ENCODE data around the gene PCSK4. TPM values are rescaled to one million over a fixed set of nuclear protein-coding genes. Genes with fewer than 3 reads are reported as not detected.
"Not testable (repeated sequence)": the region's sequence is repeated elsewhere in the genome, so short reads cannot be mapped to it uniquely, and the experiment has no call there.

Gene PCSK4
- total RNA-seq (ENCODE audit: low replicate concordance) = 9.6 and 12.4 TPM in 2 replicates
- long read RNA-seq = 0 reads

- DNase-seq (ENCODE audit: extremely low spot score, unreplicated experiment) = peak; percentile 98
- Mint-ChIP-seq H3K4me1 (ENCODE audit: unreplicated experiment) (peaks cover 4% of the 10 kb centered on the region), H3K27me3 (peaks cover 17% of the 10 kb centered on the region), H3K4me3 (peak within 1 kb of the TSS; percentile 96), H3K27ac (peak within 1 kb of the TSS; percentile 97), H3K36me3 (no peaks in the 10 kb centered on the region), H3K9me3 (no peaks in the 10 kb centered on the region)
- no peak for TF ChIP-seq CTCF (conservative IDR thresholded peaks at IDR 0.05)
These were observed at the start of gene PCSK4 for GRCh38 chr19:1490311-1491113. Gene PCSK4, minus strand, starts transcription at chr19:1490350. Its CDS starts 4 bp downstream, at chr19:1490346.

- peaks cover 29% of the 10 kb centered on the region for H3K27me3 Mint-ChIP-seq
- H3K4me3 Mint-ChIP-seq; DNase-seq (ENCODE audit: extremely low spot score, unreplicated experiment): not testable (repeated sequence)
These were observed 49.6 kb upstream of the PCSK4 start for GRCh38 chr19:1539749-1540148.

GRCh38 chr19:1538978-1539377 is 48.8 kb upstream of the PCSK4 start:
- Mint-ChIP-seq H3K27me3 (peaks cover 22% of the 10 kb centered on the region), H3K4me3 (no peak overlapping the region), H3K36me3 (no peaks in the 10 kb centered on the region), H3K27ac (no peak overlapping the region), H3K9me3 (no peaks in the 10 kb centered on the region), H3K4me1 (ENCODE audit: unreplicated experiment) (peaks cover 4% of the 10 kb centered on the region)
- TF ChIP-seq CTCF (conservative IDR thresholded peaks at IDR 0.05) = no peak
- no peak for DNase-seq (ENCODE audit: extremely low spot score, unreplicated experiment)

More at GRCh38 chr19:1539749-1540148, 49.6 kb upstream of the PCSK4 start:
- H3K27ac Mint-ChIP-seq; H3K4me1 Mint-ChIP-seq (ENCODE audit: unreplicated experiment); H3K9me3 Mint-ChIP-seq; H3K36me3 Mint-ChIP-seq: not testable (repeated sequence)

GRCh38 chr19:1535699-1536098 is 45.5 kb upstream of the PCSK4 start:
- not testable (repeated sequence) for H3K27ac Mint-ChIP-seq; H3K36me3 Mint-ChIP-seq; DNase-seq (ENCODE audit: extremely low spot score, unreplicated experiment); H3K4me3 Mint-ChIP-seq; H3K4me1 Mint-ChIP-seq (ENCODE audit: unreplicated experiment); H3K9me3 Mint-ChIP-seq
- H3K27me3 Mint-ChIP-seq = peaks cover 12% of the 10 kb centered on the region

GRCh38 chr19:1534972-1535371 is 44.8 kb upstream of the PCSK4 start:
- TF ChIP-seq CTCF (conservative IDR thresholded peaks at IDR 0.05) = no peak
- no peak for DNase-seq (ENCODE audit: extremely low spot score, unreplicated experiment)
- no peaks in the 10 kb centered on the region for H3K36me3 Mint-ChIP-seq
- no peaks in the 10 kb centered on the region for H3K4me1 Mint-ChIP-seq (ENCODE audit: unreplicated experiment)
- H3K27me3 Mint-ChIP-seq = peaks cover 11% of the 10 kb centered on the region
- no peak overlapping the region for H3K4me3 Mint-ChIP-seq
- no peaks in the 10 kb centered on the region for H3K9me3 Mint-ChIP-seq
- H3K27ac Mint-ChIP-seq = no peak overlapping the region

GRCh38 chr19:1533510-1534150 is 43.5 kb upstream of the PCSK4 start:
- no peaks in the 10 kb centered on the region for H3K36me3 Mint-ChIP-seq
- H3K27ac Mint-ChIP-seq = no peak overlapping the region
- no peaks in the 10 kb centered on the region for H3K9me3 Mint-ChIP-seq
- no peak for DNase-seq (ENCODE audit: extremely low spot score, unreplicated experiment)
- TF ChIP-seq CTCF (conservative IDR thresholded peaks at IDR 0.05) = no peak
- H3K4me1 Mint-ChIP-seq (ENCODE audit: unreplicated experiment) = no peaks in the 10 kb centered on the region
- peaks cover 12% of the 10 kb centered on the region for H3K27me3 Mint-ChIP-seq
- no peak overlapping the region for H3K4me3 Mint-ChIP-seq
